IPS-18c (cell line): ENCODE results near the gene FNDC7.

ENCODE experiments used
- H3K4me3 ChIP-seq: 2 replicates; pipeline ENCODE4 v1.7.0; 2013; ENCODE audit warnings: low read depth, mild to moderate bottlenecking, low read length, moderate library complexity; ENCODE audit not compliant: insufficient read depth
- H3K9me3 ChIP-seq: one replicate; pipeline ENCODE4 v1.6.1; 2013; ENCODE audit warnings: mild to moderate bottlenecking, low read length, moderate library complexity; ENCODE audit not compliant: control insufficient read depth, insufficient read depth

Gene FNDC7

GRCh38 chr1:108719656-108720435, 7.1 kb downstream of the FNDC7 start:
- H3K4me3 ChIP-seq: no peak overlapping the region
- H3K9me3 ChIP-seq: no peaks in the 10 kb centered on the region

GRCh38 chr1:108722292-108722691, 9.6 kb downstream of the FNDC7 start:
- H3K4me3 ChIP-seq: no peak overlapping the region
- H3K9me3 ChIP-seq: no peaks in the 10 kb centered on the region

- Histone ChIP-seq H3K4me3 (no peak overlapping the region), H3K9me3 (no peaks in the 10 kb centered on the region)
Measured at GRCh38 chr1:108725906-108726305, 13.2 kb downstream of the FNDC7 start.

- H3K4me3 ChIP-seq: no peak overlapping the region
- H3K9me3 ChIP-seq: no peaks in the 10 kb centered on the region
Measured at GRCh38 chr1:108728327-108728923, 15.7 kb downstream of the FNDC7 start.

- no peak overlapping the region for H3K4me3 ChIP-seq
- H3K9me3 ChIP-seq: no peaks in the 10 kb centered on the region
Measured at GRCh38 chr1:108729481-108729880, 16.8 kb downstream of the FNDC7 start.

- Histone ChIP-seq H3K4me3 (no peak overlapping the region), H3K9me3 (no peaks in the 10 kb centered on the region)
Measured at GRCh38 chr1:108732398-108732797, 19.7 kb downstream of the FNDC7 start.

- no peak overlapping the region for H3K4me3 ChIP-seq
- no peaks in the 10 kb centered on the region for H3K9me3 ChIP-seq
Measured at GRCh38 chr1:108734171-108734865, 21.6 kb downstream of the FNDC7 start.

- no peaks in the 10 kb centered on the region for H3K9me3 ChIP-seq
- no peak overlapping the region for H3K4me3 ChIP-seq
Measured at GRCh38 chr1:108742253-108742652, 29.5 kb downstream of the FNDC7 start.

- no peak overlapping the region for H3K4me3 ChIP-seq
- no peaks in the 10 kb centered on the region for H3K9me3 ChIP-seq
Measured at GRCh38 chr1:108745980-108746381, 33.3 kb downstream of the FNDC7 start.

GRCh38 chr1:108746382-108747170, 33.9 kb downstream of the FNDC7 start, which contains the start of gene STXBP3:
TSS of gene STXBP3 (plus strand) at chr1:108746674. CDS start at chr1:108746738, 64 bp downstream.
- Histone ChIP-seq H3K9me3 (no peaks in the 10 kb centered on the region), H3K4me3 (peak within 1 kb of the TSS; percentile 80)

GRCh38 chr1:108747171-108747850, 34.6 kb downstream of the FNDC7 start:
- peak overlapping the region; percentile 80 for H3K4me3 ChIP-seq

GRCh38 chr1:108747898-108748297, 35.2 kb downstream of the FNDC7 start:
- H3K4me3 ChIP-seq: no peak overlapping the region

More at GRCh38 chr1:108747171-108747850, 34.6 kb downstream of the FNDC7 start:
- no peaks in the 10 kb centered on the region for H3K9me3 ChIP-seq

GRCh38 chr1:108749081-108749480, 36.4 kb downstream of the FNDC7 start:
- Histone ChIP-seq H3K9me3 (no peaks in the 10 kb centered on the region), H3K4me3 (no peak overlapping the region)

More at GRCh38 chr1:108747898-108748297, 35.2 kb downstream of the FNDC7 start:
- H3K9me3 ChIP-seq: no peaks in the 10 kb centered on the region

- no peaks in the 10 kb centered on the region for H3K9me3 ChIP-seq
- no peak overlapping the region for H3K4me3 ChIP-seq
Measured at GRCh38 chr1:108750476-108751181, 37.9 kb downstream of the FNDC7 start.

- Histone ChIP-seq H3K4me3 (no peak overlapping the region), H3K9me3 (no peaks in the 10 kb centered on the region)
Measured at GRCh38 chr1:108753363-108753762, 40.7 kb downstream of the FNDC7 start.

GRCh38 chr1:108758796-108759195, 46.1 kb downstream of the FNDC7 start:
- H3K4me3 ChIP-seq: no peak overlapping the region
- H3K9me3 ChIP-seq: no peaks in the 10 kb centered on the region
